K562 (cell line): ENCODE measurements around the gene CCL22. TPM values are rescaled to one million over a fixed set of nuclear protein-coding genes. Genes with fewer than 3 reads are reported as not detected.
A peak's percentile ranks its signal among the peaks of the same experiment; 100 is the strongest.

ENCODE experiments used
- ATAC-seq: fragments of 200-7000 bp; cut with Tn5 transposase; 3 replicates; pipeline ENCODE4 v1.9.1; 2020; ENCODE audit warnings: moderate library complexity
- BruUV-seq: library from RNA; stranded (reverse); fragments of 400-500 nt; replicated peaks from 2 replicates; lab custom pipeline; 2021; lab: Mats Ljungman, UMichigan
- CTCF ChIA-PET: fragments of 300-600 bp; formaldehyde crosslinking; extraction: SDS; loops from one replicate; lab custom pipeline; 2021; ENCODE audit warnings: low intra/inter-chr PET ratio; lab: Yijun Ruan, JAX
- POLR2A ChIA-PET: fragments of 300-600, 350-650 bp; sonication (Branson Sonifier 250); formaldehyde crosslinking; extraction: SDS; loops from one replicate; lab custom pipeline; 2021; ENCODE audit warnings: antibody characterized with exemption, inconsistent platforms; lab: Yijun Ruan, JAX
- DNase-seq, 4 experiments: peaks; one replicate each; pipeline versions ENCODE4 v3.0.0 to v3.0.0-alpha.2; 2011 to 2018; ENCODE audit warnings: low spot score in 3 of 4, mixed read lengths in 3 of 4; ENCODE audit errors: extremely low read depth in 1 of 4
- FAIRE-seq: peaks from 2 replicates; lab custom pipeline; 2011; peaks lifted over from hg19 to GRCh38; lab: Jason Lieb, UNC
- H2AFZ ChIP-seq: 2 replicates; pipeline ENCODE4 v1.6.0; 2011; ENCODE audit warnings: low read depth, low read length, control low read depth, inconsistent platforms
- H3K27ac ChIP-seq: fragments of 200-600 bp; 3 replicates; pipeline ENCODE4 v1.8.0; 2011; ENCODE audit warnings: low read depth, mild to moderate bottlenecking, control low read depth, inconsistent platforms, low read length, moderate library complexity, mixed read lengths; ENCODE audit errors: extremely low read depth
- H3K27me3 ChIP-seq, 2 experiments: fragments of 300-600 bp in 1 of 2; 2 replicates in 1 of 2; 3 replicates in 1 of 2; pipeline versions ENCODE4 v1.6.0 to v1.8.0; 2011; ENCODE audit warnings: inconsistent platforms in 2 of 2, low read length in 2 of 2, mild to moderate bottlenecking in 1 of 2, mixed read lengths in 1 of 2, moderate library complexity in 1 of 2; ENCODE audit not compliant: control insufficient read depth in 2 of 2, insufficient read depth in 2 of 2
- H3K36me3 ChIP-seq: fragments of 300-600 bp; 3 replicates; pipeline ENCODE4 v1.8.0; 2011; ENCODE audit warnings: mild to moderate bottlenecking, low read length, inconsistent platforms; ENCODE audit not compliant: control insufficient read depth, insufficient read depth
- H3K4me1 ChIP-seq, 2 experiments: fragments of 200-600 bp in 1 of 2; replicated peaks in 1 of 2; 2 replicates in 1 of 2; 3 replicates in 1 of 2; pipeline versions ENCODE4 v1.5.1 to v1.8.0; 2011; ENCODE audit warnings: inconsistent platforms in 2 of 2, low read length in 2 of 2, mild to moderate bottlenecking in 1 of 2, mixed read lengths in 1 of 2, moderate library complexity in 1 of 2; ENCODE audit not compliant: control insufficient read depth in 2 of 2, insufficient read depth in 2 of 2
- H3K4me2 ChIP-seq: 2 replicates; pipeline ENCODE4 v1.6.1; 2011; ENCODE audit warnings: low read length, control low read depth, inconsistent platforms, mixed read lengths; ENCODE audit not compliant: insufficient read depth
- H3K4me3 ChIP-seq: fragments of 200-600 bp; sonication (generic), shearing (Covaris generic); 2 replicates; pipeline ENCODE4 v1.5.1; 2016; ENCODE audit warnings: control low read depth, inconsistent platforms
- H3K79me2 ChIP-seq: fragments of 200-600 bp; 3 replicates; pipeline ENCODE4 v1.8.0; 2011; ENCODE audit warnings: low read length, inconsistent platforms; ENCODE audit not compliant: control insufficient read depth, insufficient read depth
- H3K9ac ChIP-seq, 2 experiments: 2 replicates each; pipeline versions ENCODE4 v1.6.0 to v1.6.1; 2011; ENCODE audit warnings: low read depth in 2 of 2, low read length in 2 of 2, control low read depth in 1 of 2, inconsistent platforms in 1 of 2, mild to moderate bottlenecking in 1 of 2, mixed read lengths in 1 of 2; ENCODE audit not compliant: insufficient read depth in 1 of 2
- H3K9me1 ChIP-seq: one replicate; pipeline ENCODE4 v1.6.0; 2011; ENCODE audit warnings: inconsistent platforms, mild to moderate bottlenecking, low read length, moderate library complexity; ENCODE audit not compliant: control insufficient read depth, insufficient read depth
- H3K9me3 ChIP-seq: replicated peaks from 2 replicates; pipeline ENCODE4 v1.5.1; 2011; ENCODE audit warnings: low read depth, low read length, inconsistent platforms; ENCODE audit not compliant: control insufficient read depth, insufficient read depth
- H4K20me1 ChIP-seq: replicated peaks from 2 replicates; pipeline ENCODE4 v1.6.1; 2011; ENCODE audit warnings: low read length, inconsistent platforms, mixed read lengths; ENCODE audit not compliant: control insufficient read depth, insufficient read depth
- COPS2 ChIP-seq: fragments of 450-650 bp; conservative IDR thresholded peaks from 2 replicates; pipeline ENCODE4 v1.6.1; 2016; ENCODE audit warnings: mild to moderate bottlenecking, moderate library complexity
- MLX ChIP-seq, 2 experiments: fragments of 450-650 bp in 1 of 2; sonication (generic) in 1 of 2; formaldehyde crosslinking; conservative IDR thresholded peaks; 2 replicates each; pipeline versions ENCODE4 v1.4.0 to v1.8.1; 2020 to 2022; ENCODE audit warnings: mild to moderate bottlenecking in 1 of 2, missing genetic modification reagents in 1 of 2
- RAD21 ChIP-seq, 2 experiments: fragments of 250-450 bp in 1 of 2; fragments of 450-650 bp in 1 of 2; sonication (Bioruptor Pico) in 1 of 2; formaldehyde crosslinking in 1 of 2; IDR thresholded peaks in 1 of 2; conservative IDR thresholded peaks in 1 of 2; 2 replicates each; pipeline versions ENCODE4 v1.4.0 to v1.8.0; 2020 to 2022; ENCODE audit warnings: mild to moderate bottlenecking in 2 of 2, moderate library complexity in 1 of 2
- RHOXF2B ChIP-seq: fragments of 250-450 bp; sonication (Bioruptor Pico); conservative IDR thresholded peaks from 2 replicates; pipeline ENCODE4 v1.5.1; 2021
- SOX6 ChIP-seq: fragments of 450-650 bp; IDR thresholded peaks from 2 replicates; pipeline ENCODE4 v1.6.1; 2014; ENCODE audit warnings: mild to moderate bottlenecking
- SUPT5H ChIP-seq: fragments of 450-650 bp; IDR thresholded peaks from 2 replicates; pipeline ENCODE4 v1.6.1; 2016
- TCF7L2 ChIP-seq: fragments of 150-350 bp; IDR thresholded peaks from 2 replicates; pipeline ENCODE4 v1.6.1; 2016; ENCODE audit warnings: low read depth, mild to moderate bottlenecking, low read length, moderate library complexity
- ZBTB12 ChIP-seq: fragments of 250-450 bp; sonication (Bioruptor Pico); IDR thresholded peaks from 2 replicates; pipeline ENCODE4 v1.4.0; 2020
- ZFP36 ChIP-seq: fragments of 150-350 bp; IDR thresholded peaks from 2 replicates; pipeline ENCODE4 v1.6.1; 2018; ENCODE audit warnings: low read length, low read depth; ENCODE audit not compliant: partially characterized antibody
- ZNF217 ChIP-seq: sonication (generic); formaldehyde crosslinking; IDR thresholded peaks from 2 replicates; pipeline ENCODE4 v1.8.0; 2022; ENCODE audit warnings: mild to moderate bottlenecking, missing genetic modification reagents
- ZNF584 ChIP-seq: fragments of 200-800 bp; sonication (Bioruptor generic); IDR thresholded peaks from 2 replicates; pipeline ENCODE4 v1.6.1; 2016; ENCODE audit warnings: low read depth, mild to moderate bottlenecking, missing genetic modification characterization, missing compliant biosample characterization
- WGBS: fragments of 100-300 bp; shearing (Covaris generic); methylation state at CpG from one replicate; pipeline ENCODE4 v1.1.6; 2016; ENCODE audit warnings: low coverage, mixed read lengths; ENCODE audit not compliant: insufficient coverage; ENCODE audit errors: missing lambda C conversion rate; 5-methylcytosine and 5-hydroxymethylcytosine counted together
- in situ Hi-C: fragments of 300-500 bp; cut with MboI; formaldehyde crosslinking; loops from 4 replicates; pipeline ENCODE4 v1.15.0; 2018; ENCODE audit warnings: inconsistent platforms, mixed read lengths
- intact Hi-C: fragments of 100-400 bp; cut with micrococcal nuclease; formaldehyde crosslinking; loops from 2 replicates; pipeline ENCODE4 v1.14.2; 2022
- polyA plus RNA-seq, 8 experiments: library from polyadenylated mRNA; depleted of rRNA in 4 of 8; stranded (reverse) in 5 of 8; unstranded in 3 of 8; fragments of >200 nt; fragmentation: Nextera tagmentation in 2 of 8; fragmentation: Illumina TruSeq in 1 of 8; extraction: Ambion mirVana in 2 of 8; extraction: Trizol in 1 of 8; gene quantifications; 2 replicates each; pipeline versions ENCODE4 v1.2.1 to v1.2.3, GENCODE V29; 2011 to 2014; ENCODE audit warnings: inconsistent platforms in 1 of 8, missing spikeins in 1 of 8
- total RNA-seq, 7 experiments: library from RNA; depleted of rRNA in 6 of 7; stranded (reverse); fragments of >200 nt in 6 of 7; fragmentation: Illumina TruSeq in 2 of 7; extraction: Trizol in 2 of 7; gene quantifications; 2 replicates each; pipeline versions ENCODE4 v1.2.1 to v1.2.3, GENCODE V29; 2011 to 2021; ENCODE audit warnings: low replicate concordance in 1 of 7
- TF ChIP-seq, protein P1 (sequence below): fragments of 450-650 bp; formaldehyde crosslinking; IDR thresholded peaks from 2 replicates; pipeline ENCODE4 v1.4.0; 2020; ENCODE audit warnings: mild to moderate bottlenecking

Gene CCL22
- total and polyA plus RNA-seq, 9 of the 15 experiments (the other 6 are each of a cell fraction or from before 2014, with no cell fraction given) = 0.04 to 0.29 (median 0.06) TPM; not detected in 5

GRCh38 chr16:57383276-57384247, 25.0 kb downstream of the CCL22 start:
- BruUV-seq = no TSS peak
- Histone ChIP-seq H4K20me1 (0 out of 2 replicates have a peak, but pooled peaks cover 3% of the 10 kb centered on the region), H3K4me3 (no peak overlapping the region), H2AFZ (no peak overlapping the region), H3K36me3 (no peaks in the 10 kb centered on the region), H3K79me2 (no peaks in the 10 kb centered on the region), H3K27ac (no peak overlapping the region), H3K9ac (peak overlapping the region in 1 of 2 experiments; percentile 17; a peak in 1 of 4 replicates), H3K9me3 (no peaks in the 10 kb centered on the region), H3K4me2 (no peak overlapping the region), H3K4me1 (peaks cover 0 to 10% of the 10 kb centered on the region in 2 experiments; a peak in 2 of 5 replicates), H3K9me1 (no peaks in the 10 kb centered on the region), H3K27me3 (peaks cover 26 to 69% of the 10 kb centered on the region in 2 experiments; a peak in 4 of 5 replicates)
- CTCF ChIA-PET = no interaction called here
- no peak for FAIRE-seq
- intact Hi-C loops = no loop called here
- in situ Hi-C loops = no loop called here
- no peak; the same call in 2 of the 3 replicates for ATAC-seq
- no peak for DNase-seq
- no peak for TF ChIP-seq ZBTB12
- no peak for TF ChIP-seq TCF7L2
- no peak for TF ChIP-seq MLX (CRISPR knock-in tag; conservative IDR thresholded peaks at IDR 0.05)
- TF ChIP-seq, protein P1, sequence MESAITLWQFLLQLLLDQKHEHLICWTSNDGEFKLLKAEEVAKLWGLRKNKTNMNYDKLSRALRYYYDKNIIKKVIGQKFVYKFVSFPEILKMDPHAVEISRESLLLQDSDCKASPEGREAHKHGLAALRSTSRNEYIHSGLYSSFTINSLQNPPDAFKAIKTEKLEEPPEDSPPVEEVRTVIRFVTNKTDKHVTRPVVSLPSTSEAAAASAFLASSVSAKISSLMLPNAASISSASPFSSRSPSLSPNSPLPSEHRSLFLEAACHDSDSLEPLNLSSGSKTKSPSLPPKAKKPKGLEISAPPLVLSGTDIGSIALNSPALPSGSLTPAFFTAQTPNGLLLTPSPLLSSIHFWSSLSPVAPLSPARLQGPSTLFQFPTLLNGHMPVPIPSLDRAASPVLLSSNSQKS (CRISPR knock-in tag) = no peak
- no peak for TF ChIP-seq RHOXF2B (CRISPR knock-in tag)
- no peak for TF ChIP-seq ZNF584
- no peak for TF ChIP-seq ZFP36
- TF ChIP-seq SUPT5H = no peak
- TF ChIP-seq SOX6 = no peak
- no peak for TF ChIP-seq RAD21 (CRISPR knock-in tag; conservative IDR thresholded peaks at IDR 0.05 in 1 of 2, IDR thresholded peaks at IDR 0.05 in 1 of 2)
- no peak for TF ChIP-seq COPS2
- TF ChIP-seq ZNF217 (CRISPR knock-in tag) = no peak
- POLR2A ChIA-PET = interaction anchor here (1.2 kb wide), 1 partner anchor 10 kb away, joined by 3 read pairs; no protein-coding TSS in a partner anchor
- WGBS = under 1% methylated on average over 8 of the region's 8 CpGs
